NCI-H128 (cell line): Measurements from ENCODE around the gene UGT2A1.

Experiments
- DNase-seq: peaks from one replicate; lab custom pipeline; 2025; ENCODE audit not compliant: unreplicated experiment; lab: John Stamatoyannopoulos, UW

UGT2A1 gene

GRCh38 chr4:69591364-69591763 lies 61.7 kb downstream of the UGT2A1 start:
- DNase-seq = no peak

GRCh38 chr4:69589884-69590283 lies 63.2 kb downstream of the UGT2A1 start:
- DNase-seq = no peak

DNA sequence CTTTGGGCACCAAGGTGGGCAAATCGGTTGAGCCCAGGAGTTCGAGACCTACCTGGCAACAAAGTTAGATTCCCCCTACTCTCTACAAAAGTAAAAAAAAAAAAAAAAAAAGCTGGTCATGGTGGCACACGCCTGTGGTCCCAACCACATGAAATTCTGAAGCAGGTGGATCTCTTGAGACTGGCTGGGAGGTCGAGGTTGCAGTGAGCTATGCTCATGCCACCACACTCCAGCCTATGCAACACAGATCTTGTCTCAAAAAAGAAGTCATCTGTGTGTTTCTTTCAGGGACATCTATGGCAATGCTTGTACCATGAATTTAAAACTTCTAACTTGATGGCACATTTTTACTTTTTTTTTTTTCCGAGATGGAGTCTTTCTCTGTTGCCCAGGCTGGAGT lies 68.9 kb downstream of the UGT2A1 start:
- no peak for DNase-seq

- DNase-seq = no peak
Observed at GRCh38 chr4:69583543-69583942, 69.5 kb downstream of the UGT2A1 start.

DNA sequence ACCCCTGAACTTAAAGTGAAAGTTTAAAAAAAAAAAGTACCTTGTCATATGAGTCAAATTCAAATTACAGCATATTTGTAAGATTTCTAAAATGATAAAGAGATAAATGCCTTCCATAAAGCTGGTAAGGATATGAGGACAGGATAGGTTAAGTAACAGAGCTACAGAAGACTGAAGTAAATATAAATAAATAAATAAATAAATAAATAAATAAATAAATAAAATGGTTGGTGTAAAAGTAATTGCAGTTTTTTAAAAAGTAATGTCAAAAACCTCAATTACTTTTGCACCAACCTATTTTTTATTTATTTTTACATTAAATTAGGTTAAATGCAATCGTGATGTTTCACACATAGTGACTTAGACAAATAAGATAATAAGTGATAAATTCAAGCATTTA lies 75.8 kb downstream of the UGT2A1 start:
- no peak for DNase-seq

GRCh38 chr4:69576251-69576877 lies 76.7 kb downstream of the UGT2A1 start:
- no peak for DNase-seq

GRCh38 chr4:69568787-69569186 lies 84.3 kb downstream of the UGT2A1 start:
- no peak for DNase-seq

GRCh38 chr4:69563424-69563823 lies 89.6 kb downstream of the UGT2A1 start:
- no peak for DNase-seq

- DNase-seq = no peak
Observed at GRCh38 chr4:69549651-69550050, 103.4 kb downstream of the UGT2A1 start.

GRCh38 chr4:69546134-69546765 lies 106.8 kb downstream of the UGT2A1 start:
- no peak for DNase-seq
